ENCODE results near the gene ANKS6. TPM values are rescaled to one million over a fixed set of nuclear protein-coding genes. Genes with fewer than 3 reads are reported as not detected.

Gene ANKS6
- total and polyA plus RNA-seq, 2 of the 8 experiments (the other 6 are each of a cell fraction or from before 2014, with no cell fraction given) = 34.1 to 56.3 TPM

- Histone ChIP-seq H3K23me2 (ENCODE audit: low read depth, low read length) (no peaks in the 10 kb centered on the region), H3K4me2 (ENCODE audit: insufficient read depth in 1 of 2, low read depth in 2 of 2, low read length in 2 of 2) (no peak overlapping the region), H4K5ac (ENCODE audit: insufficient read length, low read depth, low read length) (no peak overlapping the region), H2BK15ac (ENCODE audit: low read length) (no peak overlapping the region), H2BK120ac (replicated peaks; ENCODE audit: low read depth, low read length) (no peak overlapping the region), H2AK5ac (ENCODE audit: low read depth, low read length) (no peak overlapping the region), H3K79me2 (ENCODE audit: control insufficient read depth in 1 of 2, insufficient read depth in 2 of 2, low read length in 2 of 2) (no peaks in the 10 kb centered on the region), H4K20me1 (replicated peaks in 1 of 2; ENCODE audit: control insufficient read depth in 1 of 2, insufficient read depth in 2 of 2, low read length in 2 of 2) (no peaks in the 10 kb centered on the region), H2BK20ac (ENCODE audit: low read length) (no peak overlapping the region), H3K4ac (replicated peaks; ENCODE audit: insufficient read length, low read depth, low read length) (no peak overlapping the region), H2BK12ac (ENCODE audit: low read depth, low read length) (no peak overlapping the region), H3K9ac (replicated peaks in 1 of 4; ENCODE audit: extremely low read depth in 1 of 4, low read depth in 3 of 4, low read length in 3 of 4) (no peak overlapping the region), H3K56ac (replicated peaks; ENCODE audit: insufficient read length, low read depth, low read length) (no peak overlapping the region), H3K79me1 (ENCODE audit: low read depth, low read length) (no peaks in the 10 kb centered on the region), H3K23ac (ENCODE audit: insufficient read length) (no peak overlapping the region), H3K36me3 (ENCODE audit: control insufficient read depth in 2 of 4, insufficient read depth in 4 of 4, low read length in 3 of 4) (no peaks in the 10 kb centered on the region), H3K27ac (ENCODE audit: low read depth, low read length) (no peak overlapping the region), H3K27me3 (replicated peaks in 1 of 4; ENCODE audit: control insufficient read depth in 3 of 4, extremely low read depth in 1 of 4, insufficient read depth in 3 of 4, low read length in 3 of 4) (no peaks in the 10 kb centered on the region; a peak in 1 of 7 replicates), H3K18ac (ENCODE audit: extremely low read depth, low read length) (peak overlapping the region; percentile 15), H2AFZ (ENCODE audit: low read length) (no peak overlapping the region), H4K91ac (replicated peaks; ENCODE audit: insufficient read length, low read length) (peak overlapping the region; percentile 2), H3K14ac (ENCODE audit: insufficient read length) (no peak overlapping the region), H2BK5ac (ENCODE audit: low read depth, low read length) (no peak overlapping the region), H3K4me3 (ENCODE audit: extremely low read depth in 1 of 4, insufficient read depth in 2 of 4, low read depth in 3 of 4, low read length in 4 of 4) (no peak overlapping the region), H4K8ac (ENCODE audit: extremely low read depth, insufficient read depth, low read length) (no peak overlapping the region), H3K9me3 (ENCODE audit: insufficient read depth in 2 of 2, low read depth in 1 of 2, low read length in 1 of 2) (no peaks in the 10 kb centered on the region), H3K4me1 (replicated peaks in 1 of 4; ENCODE audit: control insufficient read depth in 3 of 4, insufficient read depth in 4 of 4, low read length in 3 of 4) (peaks cover 0 to 11% (median 2%) of the 10 kb centered on the region in 4 experiments; a peak in 5 of 7 replicates)
- CTCF ChIA-PET (ENCODE audit: partially characterized antibody) = interaction anchor here (0.6 to 3.3 kb wide), 7 partner anchors 10 to 339 kb away, joined by 3 to 19 read pairs (median 4); no protein-coding TSS in a partner anchor
- TF ChIP-seq TAF7 (optimal IDR thresholded peaks at IDR 0.05; ENCODE audit: borderline replicate concordance, low read depth, low read length) = no peak
- TF ChIP-seq HDAC6 (IDR thresholded peaks at IDR 0.05; ENCODE audit: low read depth, low read length) = no peak
- TF ChIP-seq BACH1 (IDR thresholded peaks at IDR 0.05; ENCODE audit: low read length) = no peak
- no peak for TF ChIP-seq KDM4A (IDR thresholded peaks at IDR 0.05; ENCODE audit: low read depth, low read length, severe bottlenecking)
- TF ChIP-seq POU5F1 (IDR thresholded peaks at IDR 0.05; ENCODE audit: low read depth, low read length) = no peak
- no peak for TF ChIP-seq EGR1 (IDR thresholded peaks at IDR 0.05; ENCODE audit: borderline replicate concordance, low read depth, low read length)
- TF ChIP-seq E2F6 (IDR thresholded peaks at IDR 0.05) = no peak
- TF ChIP-seq BRCA1 (IDR thresholded peaks at IDR 0.05; ENCODE audit: low read depth, low read length) = no peak
- no peak for FAIRE-seq
- WGBS, 2 experiments (ENCODE audit: extremely low coverage in 1 of 2, insufficient coverage in 1 of 2, insufficient read length in 1 of 2, insufficient replicate concordance in 2 of 2, low coverage in 1 of 2, low lambda C conversion rate in 2 of 2, missing lambda C conversion rate in 1 of 2) = 92% methylated on average over 1 of the region's 1 CpG; no CpG with 5 or more reads in 1 of the 2 experiments
- DNase-seq (ENCODE audit: low read depth in 1 of 2, low spot score in 2 of 2) = peak in 1 of 2 experiments; percentile 39
- POLR2A ChIA-PET (ENCODE audit: partially characterized antibody) = interaction anchor here (0.7 to 1.8 kb wide), 2 partner anchors 10 to 13 kb away, joined by 3 to 7 read pairs; no protein-coding TSS in a partner anchor
These were observed 5.6 kb upstream of the ANKS6 start for GRCh38 chr9:98801969-98802371.

Measured in H1 (cell line).